Colon (tissue), 2 donors: ENCODE results near the gene NRDC.

ENCODE experiments used
- FAIRE-seq: peaks from 2 replicates; lab custom pipeline; 2012; peaks lifted over from hg19 to GRCh38; lab: Jason Lieb, UNC
- donor health status: control.
- donor health status: control.

The NRDC gene

DNA sequence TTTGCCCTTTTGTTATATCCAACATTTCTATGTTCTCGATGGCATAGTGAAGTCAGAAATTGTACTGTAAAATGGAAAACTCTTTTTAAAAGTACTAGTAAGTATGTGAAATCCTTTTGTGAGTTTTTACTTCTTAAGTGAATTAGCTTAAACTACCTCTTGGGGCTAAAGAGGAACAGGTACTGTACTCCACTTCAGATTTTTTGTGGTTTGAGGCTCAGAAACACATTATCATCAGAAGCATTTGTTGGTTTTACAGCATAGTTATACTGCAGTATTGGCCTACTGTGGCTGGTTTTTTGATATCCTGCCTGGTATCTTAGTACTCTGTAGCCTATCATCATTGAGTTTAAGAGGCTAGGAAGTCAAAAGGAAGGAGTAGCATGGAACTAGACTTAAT is 117.2 kb downstream of the NRDC start:
- no peak for FAIRE-seq

- no peak for FAIRE-seq
These were observed 117.7 kb downstream of the NRDC start for GRCh38 chr1:51760872-51761271.

DNA sequence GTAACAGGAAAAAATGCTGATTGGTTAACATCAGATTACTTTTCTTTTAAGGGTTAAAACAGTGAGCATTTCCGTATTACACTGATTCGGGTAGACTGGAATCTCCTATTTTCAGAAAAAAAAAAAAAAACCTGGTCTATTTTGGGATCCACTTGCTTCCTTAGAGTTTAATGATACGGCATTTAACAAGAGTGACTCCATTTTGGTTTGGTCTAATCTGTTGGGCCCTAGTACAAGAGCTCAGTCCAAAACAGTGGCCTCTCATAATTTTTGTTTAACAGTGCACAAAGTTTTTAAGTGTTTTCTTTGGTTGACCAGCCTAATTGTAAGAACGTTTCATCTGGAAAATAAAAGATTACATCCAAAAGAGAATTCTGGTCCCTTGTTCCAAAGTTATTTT is 120.2 kb downstream of the NRDC start:
- FAIRE-seq: no peak

- no peak for FAIRE-seq
These were observed 122.2 kb downstream of the NRDC start for GRCh38 chr1:51756290-51756689.

DNA sequence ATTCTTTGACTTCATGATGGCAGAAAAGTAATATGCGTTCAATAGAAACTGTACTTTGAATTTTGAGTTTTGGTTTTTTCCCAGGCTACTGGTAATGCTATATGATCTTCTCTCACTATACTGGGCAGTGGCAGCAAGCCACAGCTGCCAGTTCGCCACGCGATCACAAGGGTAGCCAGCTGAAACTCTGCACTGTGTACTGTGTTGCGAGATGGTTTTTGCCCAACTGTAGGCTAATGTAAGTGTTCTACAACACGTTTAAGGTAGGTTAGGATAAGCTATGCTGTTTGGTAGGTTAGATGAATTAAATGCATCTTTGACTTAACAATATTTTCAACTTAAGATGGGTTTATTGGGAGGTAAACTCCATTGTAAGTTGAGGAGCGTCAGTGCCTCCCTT is 123.1 kb downstream of the NRDC start:
- FAIRE-seq: no peak

- no peak for FAIRE-seq
These were observed 123.9 kb downstream of the NRDC start for GRCh38 chr1:51754666-51755065.

GRCh38 chr1:51753969-51754368 is 124.6 kb downstream of the NRDC start:
- no peak for FAIRE-seq

GRCh38 chr1:51752073-51752948 is 126.2 kb downstream of the NRDC start:
- FAIRE-seq: no peak

GRCh38 chr1:51750729-51751128 is 127.8 kb downstream of the NRDC start:
- FAIRE-seq: no peak

DNA sequence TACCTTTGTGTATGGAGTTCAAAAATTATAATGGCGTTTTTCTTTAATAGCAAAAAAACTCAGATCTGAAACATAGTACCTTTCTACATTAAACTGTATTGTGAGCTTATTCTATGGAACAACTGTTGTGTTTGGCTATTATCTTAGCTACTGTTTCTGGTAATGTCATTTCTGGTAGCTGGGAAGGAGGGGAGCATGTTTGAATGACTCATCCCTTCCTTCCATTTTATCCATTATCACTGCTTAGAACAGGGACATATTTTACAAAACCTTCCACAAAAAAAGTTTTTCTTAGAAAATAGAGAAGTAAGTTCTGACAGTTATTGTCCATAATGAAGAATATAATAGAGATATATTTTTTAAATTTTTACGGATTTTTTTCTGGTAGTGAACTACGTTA is 128.3 kb downstream of the NRDC start:
- FAIRE-seq: no peak

- no peak for FAIRE-seq
These were observed 129.4 kb downstream of the NRDC start for GRCh38 chr1:51749151-51749550.

- no peak for FAIRE-seq
These were observed 133.3 kb downstream of the NRDC start for GRCh38 chr1:51745304-51745570.

GRCh38 chr1:51744506-51745303 is 133.8 kb downstream of the NRDC start:
- FAIRE-seq: no peak

DNA sequence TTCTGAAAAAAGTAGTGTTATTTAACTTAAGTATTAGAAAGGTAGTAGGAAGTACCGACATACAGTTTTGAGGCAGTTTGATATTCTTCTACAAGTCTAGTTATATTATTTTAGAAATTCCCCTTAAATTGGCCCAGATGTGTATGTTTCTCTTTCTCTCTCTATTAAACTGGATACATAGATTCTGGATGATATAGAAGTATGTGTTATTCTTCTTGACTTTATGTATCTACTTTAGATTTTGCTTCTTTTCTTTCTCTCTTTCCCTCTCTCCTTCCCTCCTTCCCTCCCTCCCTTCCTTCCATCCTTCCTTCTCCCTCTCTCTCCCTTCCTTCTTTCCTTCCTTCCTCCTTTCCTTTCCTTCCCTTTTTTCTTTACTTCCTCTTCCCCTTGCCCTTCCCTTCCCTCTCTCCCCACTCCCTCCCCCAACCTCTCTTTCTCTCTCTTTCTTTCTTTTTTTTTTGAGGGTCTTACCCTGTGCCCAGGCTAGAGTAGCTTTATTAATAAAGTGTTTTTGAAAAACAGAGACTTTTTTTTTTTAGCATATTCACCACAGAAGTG is 137.3 kb downstream of the NRDC start:
- FAIRE-seq: no peak

- no peak for FAIRE-seq
These were observed 137.9 kb downstream of the NRDC start for GRCh38 chr1:51740652-51741051.
